ENCODE data around the gene EFHC2.

DNA sequence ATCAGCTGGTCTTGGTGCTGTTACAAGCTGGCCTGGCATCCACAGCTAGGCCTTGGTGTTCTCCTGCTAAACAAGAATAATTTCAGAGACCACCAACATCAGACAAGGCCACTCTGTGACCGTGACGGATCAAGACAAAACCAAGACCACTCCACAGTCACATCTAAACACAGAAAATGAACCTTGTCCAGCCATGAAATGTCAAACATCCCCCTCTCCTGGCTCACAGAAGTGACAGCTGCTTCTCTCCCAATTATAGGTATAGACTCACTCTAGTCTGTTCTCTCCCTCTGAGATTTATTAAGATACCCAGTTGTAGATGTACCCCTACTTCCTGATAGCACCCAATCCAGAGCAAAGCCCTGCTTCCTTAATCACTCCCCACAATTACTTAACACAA, 40.4 kb downstream of the EFHC2 start:
- TF ChIP-seq EP300 (IDR thresholded peaks at IDR 0.05; ENCODE audit: borderline replicate concordance in 1 of 2, low read depth in 1 of 2, low read length in 1 of 2) = no peak
- no peak for TF ChIP-seq CTCF (IDR thresholded peaks at IDR 0.05)
- no peak for TF ChIP-seq RCOR1 (IDR thresholded peaks at IDR 0.05; ENCODE audit: low read length)
- TF ChIP-seq, protein P1, sequence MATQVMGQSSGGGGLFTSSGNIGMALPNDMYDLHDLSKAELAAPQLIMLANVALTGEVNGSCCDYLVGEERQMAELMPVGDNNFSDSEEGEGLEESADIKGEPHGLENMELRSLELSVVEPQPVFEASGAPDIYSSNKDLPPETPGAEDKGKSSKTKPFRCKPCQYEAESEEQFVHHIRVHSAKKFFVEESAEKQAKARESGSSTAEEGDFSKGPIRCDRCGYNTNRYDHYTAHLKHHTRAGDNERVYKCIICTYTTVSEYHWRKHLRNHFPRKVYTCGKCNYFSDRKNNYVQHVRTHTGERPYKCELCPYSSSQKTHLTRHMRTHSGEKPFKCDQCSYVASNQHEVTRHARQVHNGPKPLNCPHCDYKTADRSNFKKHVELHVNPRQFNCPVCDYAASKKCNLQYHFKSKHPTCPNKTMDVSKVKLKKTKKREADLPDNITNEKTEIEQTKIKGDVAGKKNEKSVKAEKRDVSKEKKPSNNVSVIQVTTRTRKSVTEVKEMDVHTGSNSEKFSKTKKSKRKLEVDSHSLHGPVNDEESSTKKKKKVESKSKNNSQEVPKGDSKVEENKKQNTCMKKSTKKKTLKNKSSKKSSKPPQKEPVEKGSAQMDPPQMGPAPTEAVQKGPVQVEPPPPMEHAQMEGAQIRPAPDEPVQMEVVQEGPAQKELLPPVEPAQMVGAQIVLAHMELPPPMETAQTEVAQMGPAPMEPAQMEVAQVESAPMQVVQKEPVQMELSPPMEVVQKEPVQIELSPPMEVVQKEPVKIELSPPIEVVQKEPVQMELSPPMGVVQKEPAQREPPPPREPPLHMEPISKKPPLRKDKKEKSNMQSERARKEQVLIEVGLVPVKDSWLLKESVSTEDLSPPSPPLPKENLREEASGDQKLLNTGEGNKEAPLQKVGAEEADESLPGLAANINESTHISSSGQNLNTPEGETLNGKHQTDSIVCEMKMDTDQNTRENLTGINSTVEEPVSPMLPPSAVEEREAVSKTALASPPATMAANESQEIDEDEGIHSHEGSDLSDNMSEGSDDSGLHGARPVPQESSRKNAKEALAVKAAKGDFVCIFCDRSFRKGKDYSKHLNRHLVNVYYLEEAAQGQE (IDR thresholded peaks at IDR 0.05; ENCODE audit: low read depth, low read length) = no peak

Measured in SK-N-SH (cell line).